ENCODE data around the gene SAP30BP. TPM values are rescaled to one million over a fixed set of nuclear protein-coding genes. Genes with fewer than 3 reads are reported as not detected.

The SAP30BP gene
- polyA plus RNA-seq, 2 of the 4 experiments (the other 2 are of a cell fraction) = 103 to 139 TPM

- ChIA-PET POLR2A (interaction anchor here (2.0 kb wide), 1 partner anchor 23 kb away, joined by 6 read pairs; no protein-coding TSS in a partner anchor), CTCF (interaction anchor here (1.2 to 43.5 kb wide), 6 partner anchors 8 to 254 kb away, joined by 3 to 1931 read pairs (median 4); partner anchors contain the start of genes RECQL5, SAP30BP and SMIM5)
- no peaks in the 10 kb centered on the region for H3K9me3 ChIP-seq
- 88% methylated on average over 18 of the region's 21 CpGs for WGBS (ENCODE audit: missing lambda C conversion rate)
- H3K4me2 ChIP-seq = no peak overlapping the region
- no peaks in the 10 kb centered on the region for H3K4me1 ChIP-seq
- TF ChIP-seq E2F6 (IDR thresholded peaks at IDR 0.05; ENCODE audit: borderline replicate concordance, low read depth) (no peak), USF2 (IDR thresholded peaks at IDR 0.05) (no peak), CEBPB (IDR thresholded peaks at IDR 0.05) (no peak), CBX8 (IDR thresholded peaks at IDR 0.05) (no peak), HEYL (CRISPR knock-in tag; IDR thresholded peaks at IDR 0.05) (no peak), RNF2 (IDR thresholded peaks at IDR 0.05; ENCODE audit: borderline replicate concordance, low read depth) (no peak), FOSL2 (IDR thresholded peaks at IDR 0.05) (no peak), FOSL2 (CRISPR knock-in tag; IDR thresholded peaks at IDR 0.05) (no peak), JUNB (IDR thresholded peaks at IDR 0.05) (no peak), FOXS1 (CRISPR knock-in tag; IDR thresholded peaks at IDR 0.05) (no peak), EHF (CRISPR knock-in tag; IDR thresholded peaks at IDR 0.05) (no peak), HOXB13 (CRISPR knock-in tag; IDR thresholded peaks at IDR 0.05; ENCODE audit: low read depth) (no peak), NPAS2 (CRISPR knock-in tag; IDR thresholded peaks at IDR 0.05; ENCODE audit: borderline replicate concordance) (no peak), NR3C1 (IDR thresholded peaks at IDR 0.05) (no peak), ELK1 (IDR thresholded peaks at IDR 0.05; ENCODE audit: low read depth, low read length) (no peak), PHF8 (IDR thresholded peaks at IDR 0.05; ENCODE audit: borderline replicate concordance, low read depth) (no peak), MYC (IDR thresholded peaks at IDR 0.05; ENCODE audit: borderline replicate concordance, low read length) (no peak), ZNF302 (CRISPR knock-in tag; IDR thresholded peaks at IDR 0.05) (no peak), HDAC2 (IDR thresholded peaks at IDR 0.05) (no peak), RFX5 (IDR thresholded peaks at IDR 0.05) (no peak), TFCP2L1 (CRISPR knock-in tag; IDR thresholded peaks at IDR 0.05) (no peak)
- FAIRE-seq = no peak
- no peak overlapping the region for H3K27ac ChIP-seq
- no peak overlapping the region for H3K4me3 ChIP-seq
- DNase-seq (ENCODE audit: low read depth in 1 of 2, low spot score in 1 of 2) = no peak
- no peak for ATAC-seq
Measured at GRCh38 chr17:75757086-75757681, 90.0 kb downstream of the SAP30BP start.

Other genes with a start within 250 kb of the SAP30BP start
- gene TMEM94, start 210.7 kb upstream of the SAP30BP start, polyA plus RNA-seq (2011; rRNA removed) = 30.5 and 42.7 TPM in 2 replicates
- gene TMEM94, start 210.7 kb upstream of the SAP30BP start, polyA plus RNA-seq (2017; fragmentation: RNase III; extraction: RNeasy Plus Mini Kit Qiagen cat#74134 plus additional on column Dnase treatment) = 50.0 to 64.9 TPM (median 63.8 TPM) in 3 replicates
- 3.6 and 4.6 TPM in 2 replicates for gene CASKIN2, start 151.8 kb upstream of the SAP30BP start, polyA plus RNA-seq (2011; rRNA removed)
- gene CASKIN2, start 151.8 kb upstream of the SAP30BP start, polyA plus RNA-seq (2017; fragmentation: RNase III; extraction: RNeasy Plus Mini Kit Qiagen cat#74134 plus additional on column Dnase treatment) = 9.9 to 11.2 TPM (median 10.7 TPM) in 3 replicates
- gene TSEN54, start 150.8 kb upstream of the SAP30BP start, polyA plus RNA-seq (2011; rRNA removed) = 24.8 and 42.5 TPM in 2 replicates
- 37.7 to 38.4 TPM (median 38.3 TPM) in 3 replicates for gene TSEN54, start 150.8 kb upstream of the SAP30BP start, polyA plus RNA-seq (2017; fragmentation: RNase III; extraction: RNeasy Plus Mini Kit Qiagen cat#74134 plus additional on column Dnase treatment)
- 18.9 and 20.7 TPM in 2 replicates for gene LLGL2, start 141.6 kb upstream of the SAP30BP start, polyA plus RNA-seq (2011; rRNA removed)
- 32.6 to 38.2 TPM (median 35.0 TPM) in 3 replicates for gene LLGL2, start 141.6 kb upstream of the SAP30BP start, polyA plus RNA-seq (2017; fragmentation: RNase III; extraction: RNeasy Plus Mini Kit Qiagen cat#74134 plus additional on column Dnase treatment)
- 12.4 and 17.7 TPM in 2 replicates for gene MYO15B, start 79.5 kb upstream of the SAP30BP start, polyA plus RNA-seq (2011; rRNA removed)
- 27.4 to 33.9 TPM (median 33.5 TPM) in 3 replicates for gene MYO15B, start 79.5 kb upstream of the SAP30BP start, polyA plus RNA-seq (2017; fragmentation: RNase III; extraction: RNeasy Plus Mini Kit Qiagen cat#74134 plus additional on column Dnase treatment)
- gene SMIM5, start 33.9 kb upstream of the SAP30BP start, polyA plus RNA-seq (2011; rRNA removed) = 0.25 and 0.30 TPM in 2 replicates
- 0.15 to 0.33 TPM (median 0.20 TPM) in 3 replicates for gene SMIM5, start 33.9 kb upstream of the SAP30BP start, polyA plus RNA-seq (2017; fragmentation: RNase III; extraction: RNeasy Plus Mini Kit Qiagen cat#74134 plus additional on column Dnase treatment)
- 22.7 and 29.2 TPM in 2 replicates for gene RECQL5, start 184 bp upstream of the SAP30BP start, polyA plus RNA-seq (2011; rRNA removed)
- 37.3 to 42.5 TPM (median 39.9 TPM) in 3 replicates for gene RECQL5, start 184 bp upstream of the SAP30BP start, polyA plus RNA-seq (2017; fragmentation: RNase III; extraction: RNeasy Plus Mini Kit Qiagen cat#74134 plus additional on column Dnase treatment)
- gene ITGB4, start 54.1 kb downstream of the SAP30BP start, polyA plus RNA-seq (2011; rRNA removed) = 19.8 and 20.6 TPM in 2 replicates
- gene ITGB4, start 54.1 kb downstream of the SAP30BP start, polyA plus RNA-seq (2017; fragmentation: RNase III; extraction: RNeasy Plus Mini Kit Qiagen cat#74134 plus additional on column Dnase treatment) = 30.1 to 37.4 TPM (median 36.0 TPM) in 3 replicates
- gene GALK1, start 97.9 kb downstream of the SAP30BP start, polyA plus RNA-seq (2011; rRNA removed) = 20.7 and 21.3 TPM in 2 replicates
- 50.9 to 55.6 TPM (median 54.3 TPM) in 3 replicates for gene GALK1, start 97.9 kb downstream of the SAP30BP start, polyA plus RNA-seq (2017; fragmentation: RNase III; extraction: RNeasy Plus Mini Kit Qiagen cat#74134 plus additional on column Dnase treatment)
- 34.5 and 40.0 TPM in 2 replicates for gene UNK, start 117.5 kb downstream of the SAP30BP start, polyA plus RNA-seq (2011; rRNA removed)
- gene UNK, start 117.5 kb downstream of the SAP30BP start, polyA plus RNA-seq (2017; fragmentation: RNase III; extraction: RNeasy Plus Mini Kit Qiagen cat#74134 plus additional on column Dnase treatment) = 27.0 to 31.5 TPM (median 29.1 TPM) in 3 replicates
- 0.97 and 1.6 TPM in 2 replicates for gene UNC13D, start 177.1 kb downstream of the SAP30BP start, polyA plus RNA-seq (2011; rRNA removed)
- 3.5 to 4.5 TPM (median 4.3 TPM) in 3 replicates for gene UNC13D, start 177.1 kb downstream of the SAP30BP start, polyA plus RNA-seq (2017; fragmentation: RNase III; extraction: RNeasy Plus Mini Kit Qiagen cat#74134 plus additional on column Dnase treatment)
- gene WBP2, start 188.0 kb downstream of the SAP30BP start, polyA plus RNA-seq (2011; rRNA removed) = 35.6 and 39.7 TPM in 2 replicates
- 111 to 131 TPM (median 116 TPM) in 3 replicates for gene WBP2, start 188.0 kb downstream of the SAP30BP start, polyA plus RNA-seq (2017; fragmentation: RNase III; extraction: RNeasy Plus Mini Kit Qiagen cat#74134 plus additional on column Dnase treatment)
- gene TRIM47, start 211.2 kb downstream of the SAP30BP start, polyA plus RNA-seq (2011; rRNA removed) = 19.6 and 26.7 TPM in 2 replicates
- 45.3 to 54.7 TPM (median 46.6 TPM) in 3 replicates for gene TRIM47, start 211.2 kb downstream of the SAP30BP start, polyA plus RNA-seq (2017; fragmentation: RNase III; extraction: RNeasy Plus Mini Kit Qiagen cat#74134 plus additional on column Dnase treatment)
- 13.5 and 17.4 TPM in 2 replicates for gene TRIM65, start 229.6 kb downstream of the SAP30BP start, polyA plus RNA-seq (2011; rRNA removed)
- 26.2 to 30.2 TPM (median 30.1 TPM) in 3 replicates for gene TRIM65, start 229.6 kb downstream of the SAP30BP start, polyA plus RNA-seq (2017; fragmentation: RNase III; extraction: RNeasy Plus Mini Kit Qiagen cat#74134 plus additional on column Dnase treatment)
- gene MRPL38, start 237.5 kb downstream of the SAP30BP start, polyA plus RNA-seq (2011; rRNA removed) = 43.4 and 53.5 TPM in 2 replicates
- gene MRPL38, start 237.5 kb downstream of the SAP30BP start, polyA plus RNA-seq (2017; fragmentation: RNase III; extraction: RNeasy Plus Mini Kit Qiagen cat#74134 plus additional on column Dnase treatment) = 102 to 105 TPM (median 104 TPM) in 3 replicates

Measured in A549 (cell line).